ENCODE data around the gene CUTC.
"Not testable (repeated sequence)": the region's sequence is repeated elsewhere in the genome, so short reads cannot be mapped to it uniquely, and the experiment has no call there.

CUTC gene

DNA sequence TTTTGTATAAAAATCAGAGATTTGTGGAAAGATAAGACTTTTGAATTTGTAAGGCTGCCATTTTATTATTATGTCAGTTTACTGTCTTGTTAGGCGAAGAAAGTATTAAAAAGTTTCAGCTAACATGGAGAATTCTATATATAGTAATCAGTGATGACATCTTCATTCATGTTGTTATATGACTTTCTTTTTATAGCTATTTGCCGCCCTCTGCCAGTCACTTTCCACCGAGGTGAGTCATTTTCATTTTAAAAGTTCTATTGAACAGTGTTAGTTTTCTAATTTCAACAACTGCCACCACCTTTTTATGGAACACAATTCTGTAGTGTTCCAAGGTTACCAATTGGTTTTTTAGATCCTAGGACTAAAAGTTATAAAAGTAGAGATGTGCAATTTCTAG, 11.8 kb downstream of the CUTC start:
- no peak for DNase-seq

DNA sequence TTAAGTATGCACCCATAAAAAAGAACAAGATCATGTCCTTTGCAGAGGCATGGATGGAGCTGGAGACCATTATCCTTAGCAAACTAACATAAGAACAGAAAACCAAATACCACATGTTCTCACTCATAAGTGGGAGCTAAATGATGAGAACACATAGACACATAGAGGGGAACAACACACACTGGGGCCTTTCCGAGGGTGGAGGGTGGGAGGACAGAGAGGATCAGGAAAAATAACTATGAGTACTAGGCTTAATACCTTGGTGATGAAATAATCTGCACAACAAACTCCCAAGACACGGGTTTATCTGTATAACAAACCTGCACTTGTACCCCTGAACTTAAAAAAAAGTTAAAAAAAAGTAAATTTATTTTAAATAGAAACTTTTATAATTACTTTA, 14.1 kb downstream of the CUTC start:
- not testable (repeated sequence) for DNase-seq

DNA sequence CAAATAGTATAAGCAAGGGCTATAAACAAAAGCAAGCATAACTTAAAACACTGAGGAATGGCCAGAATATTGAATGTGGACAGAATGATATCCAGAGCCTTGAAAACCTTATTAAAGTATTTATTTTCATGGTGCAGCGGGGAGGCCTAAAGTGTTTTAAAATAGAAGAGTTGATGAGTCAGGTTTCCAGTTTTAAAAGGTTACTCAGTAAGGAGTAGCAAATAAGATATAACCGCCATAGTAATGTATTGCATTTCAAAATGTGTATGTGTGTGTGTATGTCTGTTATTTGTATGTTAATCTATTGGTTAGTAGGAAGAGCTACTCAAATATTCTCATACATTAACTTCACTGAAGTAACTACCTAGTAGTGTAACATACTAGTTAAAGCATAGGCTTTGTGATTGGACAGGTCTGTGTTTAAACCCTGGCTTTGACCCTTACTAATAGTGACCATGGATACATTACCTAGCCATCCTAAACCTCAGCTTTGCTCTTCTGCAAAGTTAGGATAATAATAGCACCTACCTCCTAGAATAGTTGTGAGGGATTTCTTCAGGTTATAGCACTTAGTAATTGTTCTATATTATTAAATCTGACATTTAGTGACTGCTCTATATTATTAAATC, 16.9 kb downstream of the CUTC start:
- DNase-seq, result no peak

DNA sequence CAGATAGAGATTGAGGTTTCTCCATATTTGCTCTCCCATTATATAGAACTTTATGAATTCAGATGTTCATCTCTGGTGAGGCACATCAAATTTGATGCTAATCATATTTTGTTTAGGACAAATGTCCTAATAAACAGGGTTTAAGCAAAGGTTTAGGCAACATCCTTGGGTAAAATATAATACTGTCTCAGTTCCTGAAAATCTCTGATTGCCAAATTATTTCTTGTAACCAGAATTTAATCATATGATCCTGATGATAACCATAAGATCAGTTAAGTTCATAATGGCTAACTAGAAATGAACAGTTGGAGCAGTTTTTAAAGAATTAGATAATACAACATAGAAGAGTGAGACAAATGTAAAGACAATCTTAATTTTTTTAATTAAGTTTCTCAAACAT, 18.6 kb downstream of the CUTC start:
- no peak for DNase-seq

DNA sequence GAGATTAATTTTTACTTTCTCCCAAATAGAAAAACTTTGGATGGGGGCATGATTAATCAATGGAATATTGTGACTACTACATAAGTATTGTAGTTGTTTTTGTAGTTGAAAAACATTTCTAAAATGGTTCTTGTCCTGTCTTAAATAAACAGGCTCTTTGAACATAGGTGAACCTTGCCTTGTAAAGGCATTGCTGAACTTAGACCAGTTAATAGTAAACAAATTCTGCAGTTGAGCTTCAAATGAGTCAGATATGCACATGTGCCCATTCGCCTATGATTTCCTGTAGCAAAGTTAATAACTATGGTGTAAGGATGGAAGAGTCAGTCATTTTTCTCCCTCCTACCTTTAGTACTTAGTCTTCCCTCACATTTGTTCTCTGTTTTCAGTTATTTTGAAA, 22.6 kb downstream of the CUTC start:
- no peak for DNase-seq

DNA sequence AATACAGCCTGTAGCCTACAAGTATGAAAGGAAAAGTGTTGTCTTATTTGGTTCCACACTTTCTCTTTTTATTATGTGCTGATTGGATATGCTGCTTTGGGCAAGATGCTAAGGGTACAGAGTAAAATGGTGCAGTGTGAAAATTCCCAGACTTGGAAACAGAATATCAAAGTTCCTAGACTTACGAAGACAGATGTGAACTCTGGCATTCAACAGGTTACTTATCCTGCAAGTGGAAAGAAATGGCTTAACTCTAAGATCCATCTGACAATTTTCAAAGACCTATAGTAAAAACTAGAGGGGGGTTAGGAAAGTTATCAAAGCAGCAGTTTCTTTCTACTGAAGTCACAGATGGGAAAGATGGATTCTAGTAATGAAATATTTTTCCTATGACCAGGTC, 24.1 kb downstream of the CUTC start:
- DNase-seq, result no peak

DNA sequence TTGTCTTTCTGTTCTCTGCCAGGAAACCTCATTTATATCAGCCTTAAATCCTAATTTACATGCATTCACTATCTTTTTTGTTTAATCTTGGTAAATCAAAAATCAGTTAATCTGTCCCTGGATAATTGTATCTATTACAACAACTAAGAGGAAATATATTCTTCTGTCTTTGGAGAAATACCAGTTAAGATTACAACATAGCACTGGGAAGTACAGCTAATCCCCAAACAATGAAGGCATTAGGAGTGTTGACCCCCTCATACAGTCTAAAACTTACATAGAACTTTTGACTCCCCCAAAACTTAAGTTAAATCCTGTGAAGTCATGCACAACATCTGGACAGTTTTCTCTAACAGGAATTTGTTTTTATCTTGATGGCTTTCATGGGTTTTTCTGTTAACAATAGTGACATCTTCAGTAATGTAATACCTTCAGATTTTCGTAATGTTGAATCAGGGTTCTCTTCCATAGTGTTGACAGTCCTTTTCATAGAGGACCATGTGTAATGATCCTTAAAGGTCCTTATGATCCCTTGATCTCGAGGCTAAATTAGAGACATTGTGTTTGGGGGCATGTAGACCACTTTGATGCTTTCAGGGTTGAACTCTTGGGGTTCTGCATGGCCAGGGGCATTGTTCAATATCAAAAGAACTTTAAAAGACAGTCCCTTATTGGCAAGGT, 26.3 kb downstream of the CUTC start:
- DNase-seq, result no peak

DNA sequence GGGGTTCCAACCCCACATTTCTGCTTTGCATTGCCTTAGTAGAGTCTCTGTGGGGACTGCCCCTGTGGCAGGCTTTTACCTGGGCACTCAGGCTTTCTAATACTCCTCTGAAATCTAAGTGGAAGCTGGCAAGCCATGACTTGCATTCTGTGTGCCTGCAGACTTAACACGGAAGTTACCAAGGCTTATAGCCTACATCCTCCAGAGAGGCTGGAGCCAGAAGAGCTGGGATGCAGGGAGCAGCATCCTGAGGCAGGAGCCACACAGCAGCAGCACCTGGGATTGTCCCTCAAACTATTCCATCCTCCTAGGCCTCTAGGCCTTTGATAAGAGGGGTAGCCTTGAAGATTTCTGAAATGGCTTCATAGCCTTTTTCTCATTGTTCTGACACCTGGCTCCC, 28.3 kb downstream of the CUTC start:
- no peak for DNase-seq

DNA sequence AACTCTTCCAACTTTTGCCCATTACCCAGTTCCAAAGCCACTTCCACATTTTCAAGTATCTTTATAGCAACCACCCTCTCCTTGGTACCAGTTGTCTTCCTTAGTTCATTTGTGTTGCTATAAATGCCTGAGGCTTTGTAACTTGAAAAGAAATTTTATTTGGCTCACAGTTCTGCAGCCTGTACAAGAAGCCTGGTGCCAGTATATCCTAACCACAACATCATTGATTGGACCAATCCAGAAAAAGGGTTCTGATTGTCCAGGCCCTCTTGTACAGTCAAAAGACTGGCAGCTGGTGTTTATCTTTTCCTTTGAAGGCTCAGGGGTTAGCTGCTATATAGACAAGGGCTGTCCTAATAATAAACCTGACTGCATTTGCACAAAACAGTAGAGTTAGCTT, 29.3 kb downstream of the CUTC start:
- DNase-seq, result no peak

DNA sequence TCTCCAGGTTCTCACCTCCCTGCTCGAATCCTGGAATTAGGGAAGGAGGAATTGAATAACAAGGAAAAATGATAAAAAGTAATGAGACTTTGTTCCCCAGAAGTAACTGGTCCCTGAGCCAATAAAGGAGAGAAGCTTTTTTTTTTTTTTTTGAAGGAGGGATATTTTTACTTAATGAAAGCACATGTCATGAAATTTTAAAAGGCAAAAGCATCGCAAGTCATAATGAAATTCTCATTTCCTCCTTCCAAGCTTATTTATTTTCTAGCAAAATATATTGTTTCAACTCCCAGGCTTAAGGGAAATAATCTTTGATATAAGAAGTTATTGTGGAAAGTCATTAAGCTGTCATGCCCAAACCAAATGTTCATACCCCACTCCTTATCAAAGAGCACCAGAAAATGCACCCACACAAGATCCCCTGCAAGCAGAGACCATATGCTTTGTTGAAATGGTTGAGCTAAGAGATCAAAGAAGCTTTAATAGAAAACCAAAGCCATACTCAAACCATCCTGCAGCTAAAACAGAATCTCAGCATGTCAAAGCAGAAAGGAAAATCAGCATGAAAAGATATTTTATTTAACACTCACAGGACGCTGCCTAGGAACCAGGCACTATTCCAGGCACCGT, 33.8 kb downstream of the CUTC start:
- DNase-seq, result no peak

DNA sequence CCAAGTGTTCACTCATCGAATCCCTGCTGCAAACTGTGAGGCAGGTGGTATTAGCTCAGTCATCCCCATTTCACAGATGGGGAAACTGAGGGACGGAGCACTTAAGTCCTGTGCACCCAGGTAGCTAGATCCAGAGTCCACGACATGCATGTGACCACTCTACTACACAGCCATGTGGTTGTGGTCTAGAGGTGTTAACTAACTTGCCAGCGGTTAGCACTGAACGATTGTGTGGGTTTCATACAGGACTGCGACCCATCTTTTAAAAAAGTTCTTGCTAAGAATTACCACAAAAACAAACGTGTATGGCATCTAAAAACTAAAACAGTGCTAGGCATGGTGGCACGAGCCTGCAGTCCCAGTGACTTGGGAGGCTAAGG, 34.3 kb downstream of the CUTC start:
- DNase-seq, result no peak

DNA sequence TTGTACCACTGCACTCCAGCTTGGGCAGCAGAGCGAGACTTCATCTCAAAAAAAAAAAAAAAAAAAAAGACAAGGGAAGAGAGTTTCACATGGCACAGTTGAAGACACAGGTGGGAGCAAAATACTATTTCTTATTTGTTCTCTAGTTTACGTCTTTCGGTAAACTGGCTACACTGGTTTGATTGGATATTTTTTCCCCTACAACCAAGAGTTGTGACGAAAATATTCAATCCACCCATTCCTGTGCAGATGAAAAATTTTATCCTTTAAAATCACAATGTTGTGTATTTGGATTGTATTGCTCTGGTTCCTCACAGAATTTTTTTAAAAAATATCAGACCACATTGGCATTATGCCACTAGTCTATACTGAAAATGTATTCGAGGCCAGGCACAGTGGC, 35.9 kb downstream of the CUTC start:
- DNase-seq, result no peak

DNA sequence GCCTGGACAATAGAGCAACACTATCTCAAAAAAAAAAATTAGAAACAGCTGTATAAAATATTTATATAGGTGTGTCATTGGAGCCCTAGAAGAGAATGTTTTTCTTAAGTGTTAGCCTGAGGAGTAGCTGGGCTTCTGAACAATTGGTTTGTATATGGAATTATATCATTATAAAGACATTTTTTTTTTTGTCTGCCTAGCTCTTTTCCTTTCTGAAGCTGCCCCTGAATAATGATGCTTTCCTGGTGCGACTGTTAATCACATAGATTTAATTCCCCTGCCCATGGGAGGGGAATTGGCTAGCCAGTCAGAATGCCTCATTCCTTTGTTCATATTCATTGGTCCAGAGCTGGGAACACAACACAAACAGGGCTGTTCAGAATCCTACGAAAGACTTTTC, 36.5 kb downstream of the CUTC start:
- no peak for DNase-seq

DNA sequence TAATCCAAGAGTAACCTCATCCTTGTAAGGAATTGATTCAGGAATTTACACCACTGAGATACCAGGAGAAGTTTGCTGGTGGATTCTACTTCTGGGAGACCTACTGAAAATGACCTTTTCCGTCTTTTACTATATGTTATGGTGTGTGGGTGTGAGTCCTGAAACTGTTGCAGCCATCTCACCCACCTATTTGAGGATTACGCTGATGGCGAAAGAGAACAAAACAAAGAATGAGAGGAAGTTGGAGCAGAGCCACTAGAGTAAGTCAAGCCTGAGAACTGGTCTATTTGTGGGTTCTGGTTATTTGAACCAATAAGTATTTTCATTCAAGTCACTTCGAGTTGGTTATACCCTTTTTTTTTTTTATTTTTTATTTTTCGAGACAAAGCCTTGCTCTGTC, 37.7 kb downstream of the CUTC start:
- DNase-seq, result no peak

DNA sequence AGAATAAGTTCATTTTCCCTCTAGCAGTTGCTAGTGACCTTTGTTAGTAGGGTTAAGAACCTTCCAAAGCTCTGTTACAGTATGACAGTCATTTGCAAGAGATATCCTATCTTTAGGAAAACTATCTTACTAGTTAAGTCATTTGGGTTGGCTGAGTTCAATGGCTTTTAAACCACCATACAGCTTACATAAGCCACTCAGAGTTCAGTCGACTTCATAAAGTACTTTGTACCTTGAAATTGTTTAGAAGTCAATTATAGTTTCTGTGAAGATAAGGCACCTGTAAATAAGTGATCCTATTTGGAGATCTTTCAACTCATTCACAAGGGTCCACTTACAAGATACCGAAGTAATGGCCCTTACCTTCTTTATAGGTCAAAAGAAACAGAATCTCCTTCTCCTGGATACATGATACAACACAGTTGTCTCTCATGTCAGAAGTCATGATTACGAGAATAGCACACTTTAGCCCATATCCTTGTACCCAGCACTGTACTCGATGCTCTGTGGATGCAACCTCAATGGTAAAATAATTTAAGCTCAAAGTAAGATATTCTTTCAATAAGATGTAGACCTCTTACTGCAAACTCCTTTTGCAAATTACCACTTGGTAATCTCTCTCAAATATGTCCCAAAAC, 38.5 kb downstream of the CUTC start:
- DNase-seq, result no peak

DNA sequence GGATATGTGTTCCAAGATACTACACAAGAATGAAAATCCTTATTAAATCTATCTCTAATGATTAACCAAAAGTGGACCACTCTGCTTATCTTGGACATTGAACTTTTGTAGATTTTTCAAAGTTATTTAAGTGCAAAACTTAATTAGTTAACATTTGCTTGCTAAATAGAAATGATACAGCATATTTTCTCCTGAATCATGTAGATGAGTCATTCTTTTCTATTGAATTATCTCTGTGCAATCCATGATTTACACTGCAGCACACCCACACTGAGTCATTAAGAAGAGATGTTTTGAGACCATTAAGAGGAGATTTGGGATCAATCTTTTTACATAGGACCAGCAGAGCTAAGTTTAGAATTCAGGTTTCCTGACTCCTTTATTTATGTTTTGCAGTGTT, 43.8 kb downstream of the CUTC start:
- DNase-seq, result no peak

DNA sequence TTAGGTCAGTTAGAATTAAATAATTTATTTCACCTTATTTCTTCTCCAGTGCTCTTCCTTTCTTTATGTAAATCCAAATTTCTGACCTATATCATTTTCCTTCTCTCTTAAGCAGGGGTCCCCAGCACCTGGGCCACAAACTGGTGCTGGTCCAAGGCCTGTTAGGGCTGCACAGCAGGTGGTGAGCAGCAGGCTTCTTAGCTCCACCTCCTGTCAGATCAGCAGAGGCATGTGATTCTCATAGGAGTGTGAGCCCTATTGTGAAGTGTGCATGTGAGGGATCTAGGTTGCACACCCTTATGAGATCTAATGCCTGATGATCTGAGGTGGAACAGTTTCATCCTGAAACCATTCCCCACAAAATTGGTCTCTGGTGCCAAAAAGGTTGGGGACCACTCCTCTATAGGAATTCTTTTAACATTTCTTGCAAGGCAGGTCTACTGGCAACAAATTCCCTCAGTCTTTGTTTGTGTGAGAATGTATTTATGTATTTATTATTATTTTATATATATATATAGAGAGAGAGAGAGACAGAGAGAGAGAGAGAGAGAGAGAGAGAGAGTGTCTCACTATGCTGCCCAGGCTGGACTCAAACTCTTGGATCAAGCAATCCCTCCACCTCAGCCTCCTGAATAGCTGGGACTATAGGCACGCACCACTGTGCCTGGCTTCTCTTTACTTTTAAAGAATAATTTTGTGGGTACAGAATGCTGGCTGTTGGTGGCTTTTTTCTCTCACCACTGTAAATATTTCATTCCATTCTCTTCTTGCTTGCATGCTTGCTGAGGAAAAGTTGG, 46.1 kb downstream of the CUTC start:
- DNase-seq, result no peak

DNA sequence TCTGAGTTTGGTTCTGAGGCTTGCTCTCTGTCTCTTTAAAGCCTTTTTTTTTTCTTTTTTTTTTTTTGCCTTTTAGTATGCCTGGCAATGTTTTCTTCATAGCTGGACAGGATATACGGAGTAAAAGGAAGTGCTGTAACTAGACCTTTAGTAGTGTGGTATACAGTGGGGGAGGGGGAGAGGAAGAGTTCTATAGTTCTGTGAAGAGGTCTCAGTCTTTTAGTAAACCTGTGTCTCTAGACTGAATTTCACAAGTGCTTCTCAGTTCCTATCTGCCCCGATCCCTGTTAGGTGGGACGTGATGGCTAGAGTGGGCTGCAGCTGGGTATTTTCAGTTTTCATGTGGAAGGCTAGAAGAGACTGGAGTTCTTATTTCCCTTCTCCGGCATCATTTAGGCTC, 47.3 kb downstream of the CUTC start:
- no peak for DNase-seq

DNA sequence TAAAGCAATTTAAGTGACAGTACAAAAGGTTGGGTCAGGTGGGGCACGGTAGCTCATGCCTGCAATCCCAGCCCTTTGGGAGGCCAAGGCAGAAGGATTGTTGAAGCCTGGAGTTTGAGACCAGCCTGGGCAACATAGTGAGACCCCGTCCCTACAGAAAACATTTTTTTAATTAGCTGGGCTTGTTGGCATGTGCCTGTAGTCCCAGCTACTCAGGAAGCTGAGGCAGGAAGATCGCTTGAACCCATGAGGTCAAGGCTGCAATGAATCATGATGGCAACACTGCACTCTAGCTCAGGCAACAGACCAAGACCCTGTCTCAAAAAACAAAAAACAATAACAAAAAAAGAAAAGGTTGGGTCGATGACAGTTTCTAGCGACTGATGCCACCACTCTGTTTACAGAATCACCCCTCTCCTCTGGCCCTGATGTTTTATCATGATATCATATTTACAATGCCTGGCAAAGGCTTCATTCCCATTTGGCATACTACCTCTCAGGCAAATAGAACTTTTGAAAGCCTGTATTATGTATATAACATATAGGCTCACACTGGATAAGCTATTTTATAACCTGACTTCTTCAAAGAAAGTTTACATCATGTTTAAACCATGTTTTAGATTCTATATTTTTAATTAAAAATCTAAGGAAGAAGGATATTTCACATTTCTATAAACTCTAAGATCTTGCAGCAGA, 49.8 kb downstream of the CUTC start:
- no peak for DNase-seq

DNA sequence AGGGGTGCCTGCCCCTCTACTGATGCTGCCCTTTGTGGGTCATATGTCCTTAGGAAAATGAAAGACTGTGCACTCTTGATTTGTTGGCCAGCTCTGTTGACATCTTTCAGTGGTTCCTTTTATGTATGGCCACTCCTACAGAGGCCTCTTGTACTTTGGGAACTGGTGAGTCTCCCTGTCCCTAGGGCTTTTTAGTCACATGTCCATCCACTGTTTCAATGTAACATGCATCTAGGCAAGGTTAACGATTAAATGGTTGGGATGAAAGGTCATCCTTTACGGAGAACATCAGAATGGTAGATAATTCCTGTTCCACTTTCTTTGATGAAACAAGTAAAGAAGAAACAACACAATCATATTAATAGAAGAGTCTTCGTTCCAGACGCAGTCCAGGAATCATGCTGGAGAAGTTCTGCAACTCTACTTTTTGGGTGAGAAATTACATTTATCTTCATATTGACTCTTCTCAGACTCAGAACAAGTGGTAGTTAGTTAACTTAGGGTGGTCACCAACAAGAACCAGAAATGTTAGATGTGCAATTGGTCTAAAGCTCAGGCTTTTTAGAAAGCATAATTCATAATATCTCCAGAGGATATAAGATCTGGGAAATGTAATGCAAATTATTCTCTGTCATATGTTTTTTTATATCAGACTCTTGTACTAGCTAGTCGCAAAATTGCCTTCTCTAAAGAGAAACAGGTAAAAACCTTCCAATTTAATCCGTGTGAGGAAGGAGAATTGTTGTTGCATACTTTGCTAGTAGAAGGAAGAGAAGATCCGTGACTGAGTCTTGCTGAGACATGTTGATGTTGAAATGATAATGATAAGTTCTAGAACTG, 50.6 kb downstream of the CUTC start, which contains the start of gene ABCC2:
ABCC2 (plus strand) TSS at position 194 of the 840 bp plus-strand sequence; CDS start at position 399, 205 bp downstream.
- DNase-seq, result no peak

DNA sequence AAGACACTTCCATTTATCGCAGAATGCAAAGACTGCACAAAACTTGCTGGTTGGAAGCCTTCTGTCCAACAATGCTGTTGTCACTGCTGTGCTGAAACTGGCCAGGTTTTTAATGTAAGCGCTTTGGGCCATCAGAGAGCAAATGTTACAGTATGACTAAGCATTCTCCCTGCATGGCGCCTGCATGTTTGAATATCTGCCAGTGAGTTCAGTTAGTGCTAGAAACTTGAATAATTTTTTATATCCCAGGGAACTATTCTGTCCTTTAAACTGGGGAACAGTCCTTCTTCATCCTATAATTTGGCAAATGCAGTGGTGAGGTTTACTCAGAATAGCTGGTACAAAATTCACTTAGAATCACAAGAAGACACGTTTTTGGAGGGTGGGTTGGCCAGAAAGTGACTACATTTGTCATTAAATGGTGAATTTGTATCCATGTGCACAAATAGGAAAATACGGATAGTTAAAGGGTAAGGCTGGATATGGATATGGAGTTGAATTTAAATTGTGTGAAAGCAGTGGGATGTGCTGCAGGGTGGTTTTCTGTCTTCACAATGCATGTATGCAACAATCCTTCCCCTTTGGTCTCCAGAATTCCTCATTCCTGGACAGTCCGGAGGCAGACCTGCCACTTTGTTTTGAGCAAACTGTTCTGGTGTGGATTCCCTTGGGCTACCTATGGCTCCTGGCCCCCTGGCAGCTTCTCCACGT, 52.1 kb downstream of the CUTC start:
- no peak for DNase-seq

Data from NCI-H1436 treated with DMSO at 0.1 percent for 48 hours (cell line).